HepG2 (cell line): ENCODE results near the gene SRD5A3. TPM values are rescaled to one million over a fixed set of nuclear protein-coding genes. Genes with fewer than 3 reads are reported as not detected.

Source experiments
- ATF2 ChIP-seq: sonication (generic); formaldehyde crosslinking; IDR thresholded peaks from 2 replicates; pipeline ENCODE4 v1.4.0; 2020; ENCODE audit warnings: missing genetic modification reagents
- CENPX ChIP-seq: sonication (generic); formaldehyde crosslinking; IDR thresholded peaks from 2 replicates; pipeline ENCODE4 v1.9.0; 2021; ENCODE audit warnings: mild to moderate bottlenecking, missing genetic modification reagents, moderate library complexity
- ETV5 ChIP-seq: IDR thresholded peaks from 2 replicates; pipeline ENCODE4 v1.6.1; 2018; ENCODE audit warnings: missing biosample characterization, missing genetic modification reagents, inconsistent platforms, borderline replicate concordance
- JUN ChIP-seq: sonication (generic); formaldehyde crosslinking; IDR thresholded peaks from 2 replicates; pipeline ENCODE4 v1.4.0; 2020; ENCODE audit warnings: mild to moderate bottlenecking, missing genetic modification reagents
- KDM3A ChIP-seq: IDR thresholded peaks from 2 replicates; pipeline ENCODE4 v1.6.1; 2018; ENCODE audit warnings: low read depth, missing compliant biosample characterization
- KLF16 ChIP-seq, 2 experiments: sonication (generic) in 1 of 2; formaldehyde crosslinking in 1 of 2; IDR thresholded peaks; 2 replicates each; pipeline versions ENCODE4 v1.6.1 to v1.8.0; 2016 to 2023; ENCODE audit warnings: missing genetic modification reagents in 2 of 2, missing compliant biosample characterization in 1 of 2
- MAZ ChIP-seq, 2 experiments: sonication (generic) in 1 of 2; formaldehyde crosslinking in 1 of 2; IDR thresholded peaks; 2 replicates each; pipeline versions ENCODE4 v1.5.0 to v1.6.1; 2012 to 2020; ENCODE audit warnings: low read depth in 2 of 2, mild to moderate bottlenecking in 2 of 2, borderline replicate concordance in 1 of 2, improper control_type of control experiment in 1 of 2, low read length in 1 of 2, missing genetic modification reagents in 1 of 2, moderate library complexity in 1 of 2
- NFKBIZ ChIP-seq: IDR thresholded peaks from 2 replicates; pipeline ENCODE4 v1.6.1; 2018; ENCODE audit warnings: missing genetic modification reagents, missing compliant biosample characterization
- SAFB2 ChIP-seq: sonication (generic); formaldehyde crosslinking; IDR thresholded peaks from 2 replicates; pipeline ENCODE4 v1.5.1; 2020; ENCODE audit warnings: missing genetic modification reagents, low read depth, mild to moderate bottlenecking, borderline replicate concordance
- SIX4 ChIP-seq: sonication (generic); formaldehyde crosslinking; IDR thresholded peaks from 2 replicates; pipeline ENCODE4 v1.4.0; 2020; ENCODE audit warnings: missing genetic modification reagents
- ZNF574 ChIP-seq: sonication (generic); formaldehyde crosslinking; IDR thresholded peaks from 2 replicates; pipeline ENCODE4 v1.4.0; 2020; ENCODE audit warnings: missing genetic modification reagents
- ZNF775 ChIP-seq: sonication (generic); formaldehyde crosslinking; IDR thresholded peaks from 2 replicates; pipeline ENCODE4 v1.4.0; 2020; ENCODE audit warnings: missing genetic modification reagents, mild to moderate bottlenecking, moderate library complexity, borderline replicate concordance
- polyA plus RNA-seq, 8 experiments: library from polyadenylated mRNA; depleted of rRNA in 3 of 8; stranded (reverse) in 7 of 8; unstranded in 1 of 8; fragments of >200 nt; fragmentation: Illumina TruSeq in 4 of 8; extraction: Trizol in 4 of 8; gene quantifications; 2 replicates each; pipeline versions ENCODE4 v1.2.1 to v1.2.3, GENCODE V29; 2011 to 2016; ENCODE audit warnings: low read depth in 4 of 8, missing spikeins in 1 of 8, mixed read lengths in 1 of 8; ENCODE audit not compliant: insufficient read depth in 1 of 8
- total RNA-seq, 5 experiments: library from RNA; depleted of rRNA; stranded (reverse); fragments of >200 nt; fragmentation: Illumina TruSeq; extraction: Trizol; gene quantifications; 2 replicates each; pipeline ENCODE4 v1.2.3, GENCODE V29; 2016; ENCODE audit warnings: low read depth in 1 of 5
- TF ChIP-seq, protein P1 (sequence below), 2 experiments: IDR thresholded peaks; 2 replicates each; pipeline ENCODE4 v1.6.1; 2011 to 2012; ENCODE audit warnings: low read length in 2 of 2, borderline replicate concordance in 1 of 2, low read depth in 1 of 2, mild to moderate bottlenecking in 1 of 2, moderate library complexity in 1 of 2
- TF ChIP-seq, protein P2 (sequence below): sonication (generic); formaldehyde crosslinking; IDR thresholded peaks from 2 replicates; pipeline ENCODE4 v1.4.0; 2020; ENCODE audit warnings: missing genetic modification reagents, borderline replicate concordance

The SRD5A3 gene
- total and polyA plus RNA-seq, 2 of the 13 experiments (the other 11 are each of a cell fraction or from before 2014, with no cell fraction given): 12.4 to 18.4 TPM

DNA sequence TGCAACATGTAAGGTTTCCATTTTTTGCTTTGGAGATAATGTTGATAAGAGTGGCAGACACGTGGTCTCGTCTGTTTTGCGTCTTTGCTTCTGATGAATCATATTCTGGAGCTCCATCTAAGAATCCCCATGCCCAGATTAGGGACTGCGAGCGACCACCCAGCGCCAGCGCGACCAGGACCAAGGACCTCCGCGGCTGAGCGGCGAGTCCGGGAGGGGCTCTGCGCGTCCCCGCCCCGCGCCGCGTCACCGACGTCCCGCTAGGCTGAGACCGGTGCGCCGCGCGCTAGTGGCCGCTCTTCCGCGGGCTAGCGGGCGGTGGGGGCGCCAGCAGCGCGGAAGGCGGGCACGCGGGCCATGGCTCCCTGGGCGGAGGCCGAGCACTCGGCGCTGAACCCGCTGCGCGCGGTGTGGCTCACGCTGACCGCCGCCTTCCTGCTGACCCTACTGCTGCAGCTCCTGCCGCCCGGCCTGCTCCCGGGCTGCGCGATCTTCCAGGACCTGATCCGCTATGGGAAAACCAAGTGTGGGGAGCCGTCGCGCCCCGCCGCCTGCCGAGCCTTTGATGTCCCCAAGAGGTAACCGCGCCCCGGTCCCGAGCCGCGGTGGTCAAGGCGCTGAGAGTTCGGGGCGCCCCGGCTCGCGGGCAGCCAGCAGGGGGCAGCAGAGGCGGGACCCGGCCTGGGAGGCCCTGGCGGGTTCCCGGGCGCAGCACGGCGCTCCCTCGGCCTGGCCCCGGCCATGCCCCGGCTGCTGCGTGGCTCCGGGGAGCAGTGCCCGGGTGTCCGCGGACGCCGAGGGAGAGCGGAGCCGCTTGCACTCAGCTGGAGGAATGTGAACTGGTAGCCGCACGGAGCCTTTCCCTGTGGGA is at the start of gene SRD5A3 (continued):
- peak; percentile 73 for TF ChIP-seq ZNF574 (CRISPR knock-in tag)
- peak; percentile 76; the same call in 1 of the 2 replicates for TF ChIP-seq SAFB2 (CRISPR knock-in tag)
- TF ChIP-seq KLF16 (CRISPR knock-in tag; IDR thresholded peaks at IDR 0.05): 0 out of 4 replicates have a peak, but pooled peaks of 1 of the 2 experiments have one; percentile 22
- TF ChIP-seq, protein P1, sequence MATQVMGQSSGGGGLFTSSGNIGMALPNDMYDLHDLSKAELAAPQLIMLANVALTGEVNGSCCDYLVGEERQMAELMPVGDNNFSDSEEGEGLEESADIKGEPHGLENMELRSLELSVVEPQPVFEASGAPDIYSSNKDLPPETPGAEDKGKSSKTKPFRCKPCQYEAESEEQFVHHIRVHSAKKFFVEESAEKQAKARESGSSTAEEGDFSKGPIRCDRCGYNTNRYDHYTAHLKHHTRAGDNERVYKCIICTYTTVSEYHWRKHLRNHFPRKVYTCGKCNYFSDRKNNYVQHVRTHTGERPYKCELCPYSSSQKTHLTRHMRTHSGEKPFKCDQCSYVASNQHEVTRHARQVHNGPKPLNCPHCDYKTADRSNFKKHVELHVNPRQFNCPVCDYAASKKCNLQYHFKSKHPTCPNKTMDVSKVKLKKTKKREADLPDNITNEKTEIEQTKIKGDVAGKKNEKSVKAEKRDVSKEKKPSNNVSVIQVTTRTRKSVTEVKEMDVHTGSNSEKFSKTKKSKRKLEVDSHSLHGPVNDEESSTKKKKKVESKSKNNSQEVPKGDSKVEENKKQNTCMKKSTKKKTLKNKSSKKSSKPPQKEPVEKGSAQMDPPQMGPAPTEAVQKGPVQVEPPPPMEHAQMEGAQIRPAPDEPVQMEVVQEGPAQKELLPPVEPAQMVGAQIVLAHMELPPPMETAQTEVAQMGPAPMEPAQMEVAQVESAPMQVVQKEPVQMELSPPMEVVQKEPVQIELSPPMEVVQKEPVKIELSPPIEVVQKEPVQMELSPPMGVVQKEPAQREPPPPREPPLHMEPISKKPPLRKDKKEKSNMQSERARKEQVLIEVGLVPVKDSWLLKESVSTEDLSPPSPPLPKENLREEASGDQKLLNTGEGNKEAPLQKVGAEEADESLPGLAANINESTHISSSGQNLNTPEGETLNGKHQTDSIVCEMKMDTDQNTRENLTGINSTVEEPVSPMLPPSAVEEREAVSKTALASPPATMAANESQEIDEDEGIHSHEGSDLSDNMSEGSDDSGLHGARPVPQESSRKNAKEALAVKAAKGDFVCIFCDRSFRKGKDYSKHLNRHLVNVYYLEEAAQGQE (IDR thresholded peaks at IDR 0.05; ENCODE audit: borderline replicate concordance in 1 of 2, low read depth in 1 of 2, low read length in 2 of 2): peak in 1 of 2 experiments; percentile 27; a peak in 1 of 4 replicates
- no peak for TF ChIP-seq SIX4
- TF ChIP-seq, protein P2, sequence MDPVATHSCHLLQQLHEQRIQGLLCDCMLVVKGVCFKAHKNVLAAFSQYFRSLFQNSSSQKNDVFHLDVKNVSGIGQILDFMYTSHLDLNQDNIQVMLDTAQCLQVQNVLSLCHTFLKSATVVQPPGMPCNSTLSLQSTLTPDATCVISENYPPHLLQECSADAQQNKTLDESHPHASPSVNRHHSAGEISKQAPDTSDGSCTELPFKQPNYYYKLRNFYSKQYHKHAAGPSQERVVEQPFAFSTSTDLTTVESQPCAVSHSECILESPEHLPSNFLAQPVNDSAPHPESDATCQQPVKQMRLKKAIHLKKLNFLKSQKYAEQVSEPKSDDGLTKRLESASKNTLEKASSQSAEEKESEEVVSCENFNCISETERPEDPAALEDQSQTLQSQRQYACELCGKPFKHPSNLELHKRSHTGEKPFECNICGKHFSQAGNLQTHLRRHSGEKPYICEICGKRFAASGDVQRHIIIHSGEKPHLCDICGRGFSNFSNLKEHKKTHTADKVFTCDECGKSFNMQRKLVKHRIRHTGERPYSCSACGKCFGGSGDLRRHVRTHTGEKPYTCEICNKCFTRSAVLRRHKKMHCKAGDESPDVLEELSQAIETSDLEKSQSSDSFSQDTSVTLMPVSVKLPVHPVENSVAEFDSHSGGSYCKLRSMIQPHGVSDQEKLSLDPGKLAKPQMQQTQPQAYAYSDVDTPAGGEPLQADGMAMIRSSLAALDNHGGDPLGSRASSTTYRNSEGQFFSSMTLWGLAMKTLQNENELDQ (CRISPR knock-in tag): no peak
- no peak; the same call in 1 of the 2 replicates for TF ChIP-seq ATF2 (CRISPR knock-in tag)
- no peak for TF ChIP-seq KDM3A (CRISPR knock-in tag)
- TF ChIP-seq JUN (CRISPR knock-in tag): no peak
- TF ChIP-seq MAZ (IDR thresholded peaks at IDR 0.05; ENCODE audit: borderline replicate concordance, low read depth, low read length): 0 out of 2 replicates have a peak, but pooled peaks have one; percentile 40
- peak; percentile 80 for TF ChIP-seq MAZ (CRISPR knock-in tag; IDR thresholded peaks at IDR 0.05; ENCODE audit: low read depth)
- no peak for TF ChIP-seq NFKBIZ (CRISPR knock-in tag)
- peak; percentile 56; the same call in 1 of the 2 replicates for TF ChIP-seq ETV5 (CRISPR knock-in tag)
- no peak for TF ChIP-seq CENPX
- TF ChIP-seq ZNF775: no peak
